ENCODE measurements around the gene SCGB1A1. TPM values are rescaled to one million over a fixed set of nuclear protein-coding genes. Genes with fewer than 3 reads are reported as not detected.

SCGB1A1 gene
- total and polyA plus RNA-seq, 2 of the 13 experiments (the other 11 are each of a cell fraction or from before 2014, with no cell fraction given): not detected

DNA sequence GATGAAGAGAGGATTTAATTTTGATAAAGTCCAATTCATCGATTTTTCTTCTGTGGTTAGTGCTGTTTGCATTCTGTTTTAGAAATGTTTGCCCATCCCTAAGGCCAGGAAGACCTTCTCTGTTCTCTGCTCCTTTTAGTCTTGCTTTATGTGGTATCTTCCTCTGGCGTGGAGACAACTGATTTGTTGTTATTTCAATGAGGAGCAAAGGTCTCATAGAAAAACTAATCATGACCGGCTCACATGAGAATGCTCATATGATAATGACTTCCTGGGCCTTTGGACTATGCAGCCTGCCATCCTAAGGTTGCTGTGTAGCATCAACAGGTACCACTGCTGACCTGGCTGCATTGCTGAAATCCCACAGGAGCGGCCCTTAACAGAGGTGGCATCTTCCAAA lies 19.8 kb downstream of the SCGB1A1 start (continued):
- TF ChIP-seq NFE2L1 (CRISPR knock-in tag; IDR thresholded peaks at IDR 0.05; ENCODE audit: borderline replicate concordance): no peak
- TF ChIP-seq HDAC1 (CRISPR knock-in tag; IDR thresholded peaks at IDR 0.05): peak; percentile 48; the same call in 1 of the 2 replicates
- TF ChIP-seq NFE2L2 (IDR thresholded peaks at IDR 0.05; ENCODE audit: low read length): no peak
- TF ChIP-seq, protein P1, sequence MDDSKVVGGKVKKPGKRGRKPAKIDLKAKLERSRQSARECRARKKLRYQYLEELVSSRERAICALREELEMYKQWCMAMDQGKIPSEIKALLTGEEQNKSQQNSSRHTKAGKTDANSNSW (CRISPR knock-in tag; IDR thresholded peaks at IDR 0.05; ENCODE audit: borderline replicate concordance): no peak
- 0 out of 2 replicates have a peak, but pooled peaks have one; percentile 38 for TF ChIP-seq DMAP1 (CRISPR knock-in tag; IDR thresholded peaks at IDR 0.05)
- TF ChIP-seq, protein P2, sequence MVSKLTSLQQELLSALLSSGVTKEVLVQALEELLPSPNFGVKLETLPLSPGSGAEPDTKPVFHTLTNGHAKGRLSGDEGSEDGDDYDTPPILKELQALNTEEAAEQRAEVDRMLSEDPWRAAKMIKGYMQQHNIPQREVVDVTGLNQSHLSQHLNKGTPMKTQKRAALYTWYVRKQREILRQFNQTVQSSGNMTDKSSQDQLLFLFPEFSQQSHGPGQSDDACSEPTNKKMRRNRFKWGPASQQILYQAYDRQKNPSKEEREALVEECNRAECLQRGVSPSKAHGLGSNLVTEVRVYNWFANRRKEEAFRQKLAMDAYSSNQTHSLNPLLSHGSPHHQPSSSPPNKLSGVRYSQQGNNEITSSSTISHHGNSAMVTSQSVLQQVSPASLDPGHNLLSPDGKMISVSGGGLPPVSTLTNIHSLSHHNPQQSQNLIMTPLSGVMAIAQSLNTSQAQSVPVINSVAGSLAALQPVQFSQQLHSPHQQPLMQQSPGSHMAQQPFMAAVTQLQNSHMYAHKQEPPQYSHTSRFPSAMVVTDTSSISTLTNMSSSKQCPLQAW (CRISPR knock-in tag; IDR thresholded peaks at IDR 0.05): peak; percentile 58
- TF ChIP-seq PCBP2 (optimal IDR thresholded peaks at IDR 0.05; ENCODE audit: low read depth, low read length, poor library complexity, severe bottlenecking): no peak
- peak; percentile 52; the same call in 1 of the 2 replicates for TF ChIP-seq ZFX (CRISPR knock-in tag; IDR thresholded peaks at IDR 0.05; ENCODE audit: low read depth)
- TF ChIP-seq, protein P3, sequence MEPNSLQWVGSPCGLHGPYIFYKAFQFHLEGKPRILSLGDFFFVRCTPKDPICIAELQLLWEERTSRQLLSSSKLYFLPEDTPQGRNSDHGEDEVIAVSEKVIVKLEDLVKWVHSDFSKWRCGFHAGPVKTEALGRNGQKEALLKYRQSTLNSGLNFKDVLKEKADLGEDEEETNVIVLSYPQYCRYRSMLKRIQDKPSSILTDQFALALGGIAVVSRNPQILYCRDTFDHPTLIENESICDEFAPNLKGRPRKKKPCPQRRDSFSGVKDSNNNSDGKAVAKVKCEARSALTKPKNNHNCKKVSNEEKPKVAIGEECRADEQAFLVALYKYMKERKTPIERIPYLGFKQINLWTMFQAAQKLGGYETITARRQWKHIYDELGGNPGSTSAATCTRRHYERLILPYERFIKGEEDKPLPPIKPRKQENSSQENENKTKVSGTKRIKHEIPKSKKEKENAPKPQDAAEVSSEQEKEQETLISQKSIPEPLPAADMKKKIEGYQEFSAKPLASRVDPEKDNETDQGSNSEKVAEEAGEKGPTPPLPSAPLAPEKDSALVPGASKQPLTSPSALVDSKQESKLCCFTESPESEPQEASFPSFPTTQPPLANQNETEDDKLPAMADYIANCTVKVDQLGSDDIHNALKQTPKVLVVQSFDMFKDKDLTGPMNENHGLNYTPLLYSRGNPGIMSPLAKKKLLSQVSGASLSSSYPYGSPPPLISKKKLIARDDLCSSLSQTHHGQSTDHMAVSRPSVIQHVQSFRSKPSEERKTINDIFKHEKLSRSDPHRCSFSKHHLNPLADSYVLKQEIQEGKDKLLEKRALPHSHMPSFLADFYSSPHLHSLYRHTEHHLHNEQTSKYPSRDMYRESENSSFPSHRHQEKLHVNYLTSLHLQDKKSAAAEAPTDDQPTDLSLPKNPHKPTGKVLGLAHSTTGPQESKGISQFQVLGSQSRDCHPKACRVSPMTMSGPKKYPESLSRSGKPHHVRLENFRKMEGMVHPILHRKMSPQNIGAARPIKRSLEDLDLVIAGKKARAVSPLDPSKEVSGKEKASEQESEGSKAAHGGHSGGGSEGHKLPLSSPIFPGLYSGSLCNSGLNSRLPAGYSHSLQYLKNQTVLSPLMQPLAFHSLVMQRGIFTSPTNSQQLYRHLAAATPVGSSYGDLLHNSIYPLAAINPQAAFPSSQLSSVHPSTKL (CRISPR knock-in tag; IDR thresholded peaks at IDR 0.05): peak; percentile 61
- TF ChIP-seq, protein P4, sequence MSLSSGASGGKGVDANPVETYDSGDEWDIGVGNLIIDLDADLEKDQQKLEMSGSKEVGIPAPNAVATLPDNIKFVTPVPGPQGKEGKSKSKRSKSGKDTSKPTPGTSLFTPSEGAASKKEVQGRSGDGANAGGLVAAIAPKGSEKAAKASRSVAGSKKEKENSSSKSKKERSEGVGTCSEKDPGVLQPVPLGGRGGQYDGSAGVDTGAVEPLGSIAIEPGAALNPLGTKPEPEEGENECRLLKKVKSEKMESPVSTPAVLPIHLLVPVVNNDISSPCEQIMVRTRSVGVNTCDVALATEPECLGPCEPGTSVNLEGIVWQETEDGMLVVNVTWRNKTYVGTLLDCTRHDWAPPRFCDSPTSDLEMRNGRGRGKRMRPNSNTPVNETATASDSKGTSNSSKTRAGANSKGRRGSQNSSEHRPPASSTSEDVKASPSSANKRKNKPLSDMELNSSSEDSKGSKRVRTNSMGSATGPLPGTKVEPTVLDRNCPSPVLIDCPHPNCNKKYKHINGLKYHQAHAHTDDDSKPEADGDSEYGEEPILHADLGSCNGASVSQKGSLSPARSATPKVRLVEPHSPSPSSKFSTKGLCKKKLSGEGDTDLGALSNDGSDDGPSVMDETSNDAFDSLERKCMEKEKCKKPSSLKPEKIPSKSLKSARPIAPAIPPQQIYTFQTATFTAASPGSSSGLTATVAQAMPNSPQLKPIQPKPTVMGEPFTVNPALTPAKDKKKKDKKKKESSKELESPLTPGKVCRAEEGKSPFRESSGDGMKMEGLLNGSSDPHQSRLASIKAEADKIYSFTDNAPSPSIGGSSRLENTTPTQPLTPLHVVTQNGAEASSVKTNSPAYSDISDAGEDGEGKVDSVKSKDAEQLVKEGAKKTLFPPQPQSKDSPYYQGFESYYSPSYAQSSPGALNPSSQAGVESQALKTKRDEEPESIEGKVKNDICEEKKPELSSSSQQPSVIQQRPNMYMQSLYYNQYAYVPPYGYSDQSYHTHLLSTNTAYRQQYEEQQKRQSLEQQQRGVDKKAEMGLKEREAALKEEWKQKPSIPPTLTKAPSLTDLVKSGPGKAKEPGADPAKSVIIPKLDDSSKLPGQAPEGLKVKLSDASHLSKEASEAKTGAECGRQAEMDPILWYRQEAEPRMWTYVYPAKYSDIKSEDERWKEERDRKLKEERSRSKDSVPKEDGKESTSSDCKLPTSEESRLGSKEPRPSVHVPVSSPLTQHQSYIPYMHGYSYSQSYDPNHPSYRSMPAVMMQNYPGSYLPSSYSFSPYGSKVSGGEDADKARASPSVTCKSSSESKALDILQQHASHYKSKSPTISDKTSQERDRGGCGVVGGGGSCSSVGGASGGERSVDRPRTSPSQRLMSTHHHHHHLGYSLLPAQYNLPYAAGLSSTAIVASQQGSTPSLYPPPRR (CRISPR knock-in tag; IDR thresholded peaks at IDR 0.05; ENCODE audit: borderline replicate concordance): peak; percentile 77; the same call in 1 of the 2 replicates
- TF ChIP-seq ZNF292 (CRISPR knock-in tag; IDR thresholded peaks at IDR 0.05; ENCODE audit: borderline replicate concordance, low read depth): peak; percentile 53; the same call in 1 of the 2 replicates
- TF ChIP-seq, protein P5, sequence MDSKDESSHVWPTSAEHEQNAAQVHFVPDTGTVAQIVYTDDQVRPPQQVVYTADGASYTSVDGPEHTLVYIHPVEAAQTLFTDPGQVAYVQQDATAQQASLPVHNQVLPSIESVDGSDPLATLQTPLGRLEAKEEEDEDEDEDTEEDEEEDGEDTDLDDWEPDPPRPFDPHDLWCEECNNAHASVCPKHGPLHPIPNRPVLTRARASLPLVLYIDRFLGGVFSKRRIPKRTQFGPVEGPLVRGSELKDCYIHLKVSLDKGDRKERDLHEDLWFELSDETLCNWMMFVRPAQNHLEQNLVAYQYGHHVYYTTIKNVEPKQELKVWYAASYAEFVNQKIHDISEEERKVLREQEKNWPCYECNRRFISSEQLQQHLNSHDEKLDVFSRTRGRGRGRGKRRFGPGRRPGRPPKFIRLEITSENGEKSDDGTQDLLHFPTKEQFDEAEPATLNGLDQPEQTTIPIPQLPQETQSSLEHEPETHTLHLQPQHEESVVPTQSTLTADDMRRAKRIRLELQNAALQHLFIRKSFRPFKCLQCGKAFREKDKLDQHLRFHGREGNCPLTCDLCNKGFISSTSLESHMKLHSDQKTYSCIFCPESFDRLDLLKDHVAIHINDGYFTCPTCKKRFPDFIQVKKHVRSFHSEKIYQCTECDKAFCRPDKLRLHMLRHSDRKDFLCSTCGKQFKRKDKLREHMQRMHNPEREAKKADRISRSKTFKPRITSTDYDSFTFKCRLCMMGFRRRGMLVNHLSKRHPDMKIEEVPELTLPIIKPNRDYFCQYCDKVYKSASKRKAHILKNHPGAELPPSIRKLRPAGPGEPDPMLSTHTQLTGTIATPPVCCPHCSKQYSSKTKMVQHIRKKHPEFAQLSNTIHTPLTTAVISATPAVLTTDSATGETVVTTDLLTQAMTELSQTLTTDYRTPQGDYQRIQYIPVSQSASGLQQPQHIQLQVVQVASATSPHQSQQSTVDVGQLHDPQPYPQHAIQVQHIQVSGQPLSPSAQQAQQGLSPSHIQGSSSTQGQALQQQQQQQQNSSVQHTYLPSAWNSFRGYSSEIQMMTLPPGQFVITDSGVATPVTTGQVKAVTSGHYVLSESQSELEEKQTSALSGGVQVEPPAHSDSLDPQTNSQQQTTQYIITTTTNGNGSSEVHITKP (CRISPR knock-in tag; IDR thresholded peaks at IDR 0.05; ENCODE audit: low read depth): peak; percentile 93
- peak; percentile 55 for TF ChIP-seq FOXA3 (CRISPR knock-in tag; IDR thresholded peaks at IDR 0.05)
- TF ChIP-seq SOX13 (IDR thresholded peaks at IDR 0.05): no peak
- peak in 1 of 2 experiments; percentile 62; a peak in 2 of 4 replicates for TF ChIP-seq SOX13 (CRISPR knock-in tag; conservative IDR thresholded peaks at IDR 0.05 in 1 of 2, IDR thresholded peaks at IDR 0.05 in 1 of 2)
